Measurements from ENCODE around the gene MAPK8IP3.
"Not testable (repeated sequence)": the region's sequence is repeated elsewhere in the genome, so short reads cannot be mapped to it uniquely, and the experiment has no call there.

The MAPK8IP3 gene

GRCh38 chr16:1677339-1677738 lies 28.7 kb upstream of the MAPK8IP3 start:
- DNase-seq (ENCODE audit: low read depth): no peak

GRCh38 chr16:1677942-1678499 lies 28.0 kb upstream of the MAPK8IP3 start, which contains the start of gene JPT2:
JPT2 (plus strand) TSS chr16:1678279; CDS start chr16:1678313, 34 bp downstream.
- peak; percentile 93 for DNase-seq (ENCODE audit: low read depth)

GRCh38 chr16:1678500-1679098 lies 27.4 kb upstream of the MAPK8IP3 start:
- DNase-seq (ENCODE audit: low read depth): peak; percentile 16

GRCh38 chr16:1680361-1680760 lies 25.6 kb upstream of the MAPK8IP3 start:
- no peak for DNase-seq (ENCODE audit: low read depth)

- no peak for DNase-seq (ENCODE audit: low read depth)
Measured at GRCh38 chr16:1681032-1681431, 25.0 kb upstream of the MAPK8IP3 start.

- DNase-seq (ENCODE audit: low read depth): no peak
Measured at GRCh38 chr16:1687427-1688316, 18.3 kb upstream of the MAPK8IP3 start.

GRCh38 chr16:1688807-1689560 lies 17.0 kb upstream of the MAPK8IP3 start:
- DNase-seq (ENCODE audit: low read depth): no peak

GRCh38 chr16:1689853-1690252 lies 16.1 kb upstream of the MAPK8IP3 start:
- DNase-seq (ENCODE audit: low read depth): no peak

DNA sequence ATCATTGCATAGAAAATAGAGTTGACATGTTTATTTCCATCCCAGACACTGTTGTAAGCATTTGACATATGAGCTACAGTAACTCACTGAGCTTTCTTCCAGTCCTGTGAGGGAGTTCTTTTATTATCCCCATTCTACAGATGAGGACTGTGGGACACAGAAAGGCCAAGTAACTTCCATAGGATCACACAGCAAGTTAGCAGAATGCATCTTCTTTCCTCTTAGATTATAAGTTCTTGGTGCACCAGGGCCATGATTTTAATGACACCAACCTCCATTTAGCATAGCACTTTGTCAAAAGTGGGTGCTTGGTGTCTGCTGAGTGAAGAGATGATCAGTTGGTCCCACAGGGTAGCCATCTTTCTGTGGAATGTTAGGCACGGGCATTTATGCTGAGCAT lies 15.2 kb upstream of the MAPK8IP3 start:
- no peak for DNase-seq (ENCODE audit: low read depth)

DNA sequence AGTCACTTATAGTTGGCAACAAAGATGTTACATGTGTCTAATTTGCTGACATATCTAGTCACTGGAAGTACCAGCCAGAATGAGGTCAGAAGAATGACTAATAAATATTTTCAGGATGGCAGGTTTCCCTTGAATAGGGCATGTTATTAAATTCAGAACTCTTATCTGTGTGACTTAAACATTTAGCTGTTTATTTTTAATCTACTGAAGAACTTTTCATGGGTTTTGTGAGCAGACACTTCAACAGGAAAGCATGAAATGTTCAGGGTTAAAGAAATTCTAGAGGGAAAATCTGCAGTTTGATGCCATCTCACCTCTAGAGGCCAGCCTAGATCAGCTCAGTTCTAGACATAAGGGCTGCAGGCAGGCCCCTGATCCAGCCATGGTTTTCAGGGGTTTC lies 14.7 kb upstream of the MAPK8IP3 start:
- no peak for DNase-seq (ENCODE audit: low read depth)

- DNase-seq (ENCODE audit: low read depth): no peak
Measured at GRCh38 chr16:1691956-1692355, 14.0 kb upstream of the MAPK8IP3 start.

- DNase-seq (ENCODE audit: low read depth): no peak
Measured at GRCh38 chr16:1696863-1697262, 9.1 kb upstream of the MAPK8IP3 start.

DNA sequence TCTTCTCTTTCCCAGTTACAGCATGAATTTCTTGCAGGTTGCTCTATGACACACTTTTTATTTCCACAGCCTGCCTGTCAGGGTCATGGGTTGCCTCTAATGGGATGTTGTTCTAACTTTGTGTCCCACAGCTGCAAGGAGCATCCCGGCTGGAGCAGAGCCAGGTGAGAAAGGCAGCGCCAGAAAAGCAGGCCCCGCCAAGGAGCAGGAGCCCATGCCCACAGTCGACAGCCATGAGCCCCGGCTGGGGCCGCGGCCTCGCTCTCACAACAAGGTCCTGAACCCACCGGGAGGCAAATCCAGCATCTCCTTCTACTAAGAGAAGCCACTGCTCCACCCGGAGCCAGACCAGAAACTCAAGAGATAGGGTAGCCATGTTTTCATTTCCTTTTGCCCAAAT lies 7.3 kb upstream of the MAPK8IP3 start:
- DNase-seq (ENCODE audit: low read depth): no peak

DNA sequence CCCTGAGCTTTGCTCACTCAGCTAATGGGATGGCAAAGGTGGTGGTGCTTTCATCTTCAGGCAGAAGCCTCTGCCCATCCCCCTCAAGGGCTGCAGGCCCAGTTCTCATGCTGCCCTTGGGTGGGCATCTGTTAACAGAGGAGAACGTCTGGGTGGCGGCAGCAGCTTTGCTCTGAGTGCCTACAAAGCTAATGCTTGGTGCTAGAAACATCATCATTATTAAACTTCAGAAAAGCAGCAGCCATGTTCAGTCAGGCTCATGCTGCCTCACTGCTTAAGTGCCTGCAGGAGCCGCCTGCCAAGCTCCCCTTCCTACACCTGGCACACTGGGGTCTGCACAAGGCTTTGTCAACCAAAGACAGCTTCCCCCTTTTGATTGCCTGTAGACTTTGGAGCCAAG lies 5.7 kb upstream of the MAPK8IP3 start:
- DNase-seq (ENCODE audit: low read depth): no peak

GRCh38 chr16:1701216-1701878 lies 4.6 kb upstream of the MAPK8IP3 start:
- DNase-seq (ENCODE audit: low read depth): no peak

DNA sequence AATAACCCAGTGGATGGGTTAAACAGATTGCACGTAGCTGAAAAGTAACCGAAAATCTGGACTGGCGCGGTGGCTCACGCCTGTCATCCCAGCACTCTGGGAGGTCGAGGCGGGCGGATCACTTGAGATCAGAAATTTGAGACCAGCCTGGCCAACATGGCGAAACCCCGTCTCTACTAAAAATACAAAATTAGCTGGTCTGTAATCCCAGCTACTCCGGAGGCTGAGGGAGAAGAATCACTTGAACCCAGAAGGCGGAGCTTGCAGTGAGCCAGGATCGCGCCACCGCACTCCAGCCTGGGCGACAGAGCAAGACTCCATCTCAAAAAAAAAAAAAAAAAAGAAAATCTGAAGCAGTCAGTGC lies 689 bp upstream of the MAPK8IP3 start:
- DNase-seq (ENCODE audit: low read depth): not testable (repeated sequence)

DNA sequence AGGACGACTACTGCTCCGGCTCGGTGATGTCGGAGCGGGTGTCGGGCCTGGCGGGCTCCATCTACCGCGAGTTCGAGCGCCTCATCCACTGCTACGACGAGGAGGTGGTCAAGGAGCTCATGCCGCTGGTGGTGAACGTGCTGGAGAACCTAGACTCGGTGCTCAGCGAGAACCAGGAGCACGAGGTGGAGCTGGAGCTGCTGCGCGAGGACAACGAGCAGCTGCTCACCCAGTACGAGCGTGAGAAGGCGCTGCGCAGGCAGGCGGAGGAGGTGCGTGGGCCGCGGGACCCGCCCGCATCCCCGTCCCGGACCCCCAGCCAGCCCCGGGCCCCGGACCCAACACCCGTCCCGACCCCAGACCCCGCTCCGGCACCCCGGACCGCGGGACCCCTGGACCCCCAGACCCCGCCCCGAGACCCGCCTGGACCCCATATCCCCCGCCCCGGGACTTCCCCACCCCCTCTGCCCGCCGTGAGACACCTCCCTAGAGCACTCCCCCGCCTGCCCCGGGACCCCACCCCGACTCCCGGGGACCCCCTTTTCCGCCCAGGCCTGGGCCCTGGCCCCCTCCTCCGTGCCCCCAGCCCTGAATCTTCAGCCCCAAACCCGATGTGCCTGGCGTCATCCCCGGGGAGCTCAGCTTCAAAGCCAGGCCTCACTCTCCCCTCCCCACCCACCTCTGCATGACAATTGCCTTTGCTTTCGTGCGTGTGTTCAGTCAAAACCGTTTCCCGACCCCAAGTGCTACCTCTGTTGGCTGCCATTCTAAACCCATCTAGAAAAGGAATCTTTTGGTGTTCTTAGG lies 594 bp downstream of the MAPK8IP3 start:
- peak; percentile 39 for DNase-seq (ENCODE audit: low read depth)

- DNase-seq (ENCODE audit: low read depth): no peak
Measured at GRCh38 chr16:1707193-1707790, 1.3 kb downstream of the MAPK8IP3 start.

DNA sequence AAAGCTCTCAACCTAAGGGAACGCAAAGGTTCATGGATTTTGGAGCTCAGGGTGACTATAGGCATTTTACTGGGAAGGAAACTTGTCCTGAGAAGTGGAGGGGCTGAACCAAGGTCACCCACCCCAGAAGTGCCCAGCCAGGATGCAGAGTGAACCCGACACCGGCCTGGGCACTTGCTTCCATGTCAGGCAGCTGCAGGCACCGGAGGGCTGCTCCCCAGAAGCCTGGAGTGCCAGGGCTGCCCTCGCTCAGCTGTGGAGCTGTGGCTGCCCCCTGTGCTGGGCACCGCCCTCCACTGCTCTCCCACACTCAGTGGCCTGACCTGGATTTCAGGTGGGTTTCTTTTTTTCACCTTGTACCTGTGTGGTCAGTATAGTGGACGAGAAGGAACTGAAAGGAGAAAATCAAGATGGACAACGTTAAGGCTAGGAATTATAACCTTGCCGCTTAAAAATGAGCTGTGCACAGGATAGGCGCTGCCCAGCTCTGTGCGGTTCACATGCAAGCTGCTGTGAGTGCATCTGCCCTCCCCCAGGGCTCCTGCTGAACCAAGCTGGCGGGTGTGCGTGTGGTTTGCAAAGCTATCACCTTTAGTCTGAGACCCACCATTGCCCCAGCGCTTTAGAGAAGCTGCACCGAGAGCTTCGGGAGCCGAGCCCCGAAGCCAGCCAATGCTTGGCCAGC lies 2.2 kb downstream of the MAPK8IP3 start:
- peak; percentile 10 for DNase-seq (ENCODE audit: low read depth)

- DNase-seq (ENCODE audit: low read depth): peak; percentile 30
Measured at GRCh38 chr16:1708768-1709180, 2.8 kb downstream of the MAPK8IP3 start.
